Left cardiac atrium (tissue), 4 donors: Measurements from ENCODE around the gene KIF5A. TPM values are rescaled to one million over a fixed set of nuclear protein-coding genes. Genes with fewer than 3 reads are reported as not detected.
A peak's percentile ranks its signal among the peaks of the same experiment; 100 is the strongest.

ENCODE experiments used
- ATAC-seq, 2 donors: fragments of 200-7000 bp; cut with Tn5 transposase; one replicate each; pipeline ENCODE4 v1.9.1; 2020; ENCODE audit warnings: mild to moderate bottlenecking in 2 of 2, moderate library complexity in 2 of 2
- DNase-seq: peaks from one replicate; pipeline ENCODE4 v3.0.0-alpha.2; 2020
- intact Hi-C, 2 donors: fragments of 100-400 bp; cut with DNase I; formaldehyde crosslinking; loops; one replicate each; pipeline versions ENCODE4 v1.14.1 to v1.15.1; 2022 to 2023
- total RNA-seq, 2 donors: library from RNA; stranded (reverse); fragmentation: NEBNext Ultra II Directional; extraction: Animal tissue kit (Norgen Biotek cat#: 25700); gene quantifications; one replicate each; pipeline ENCODE4 v1.2.1, GENCODE V29; 2021
- donor health status: DM: no; HTN: yes; CAD: no.
- donor health status: DM: no; HTN: yes; CAD: no; lungs with severe emphysema.
- donor health status: DM: yes; HTN: yes; CAD: no.
- donor health status: Dilated cardiomyopathy.

Gene KIF5A
- total RNA-seq, 2 donors from 2014 or later: 0.10 to 0.18 TPM

DNA sequence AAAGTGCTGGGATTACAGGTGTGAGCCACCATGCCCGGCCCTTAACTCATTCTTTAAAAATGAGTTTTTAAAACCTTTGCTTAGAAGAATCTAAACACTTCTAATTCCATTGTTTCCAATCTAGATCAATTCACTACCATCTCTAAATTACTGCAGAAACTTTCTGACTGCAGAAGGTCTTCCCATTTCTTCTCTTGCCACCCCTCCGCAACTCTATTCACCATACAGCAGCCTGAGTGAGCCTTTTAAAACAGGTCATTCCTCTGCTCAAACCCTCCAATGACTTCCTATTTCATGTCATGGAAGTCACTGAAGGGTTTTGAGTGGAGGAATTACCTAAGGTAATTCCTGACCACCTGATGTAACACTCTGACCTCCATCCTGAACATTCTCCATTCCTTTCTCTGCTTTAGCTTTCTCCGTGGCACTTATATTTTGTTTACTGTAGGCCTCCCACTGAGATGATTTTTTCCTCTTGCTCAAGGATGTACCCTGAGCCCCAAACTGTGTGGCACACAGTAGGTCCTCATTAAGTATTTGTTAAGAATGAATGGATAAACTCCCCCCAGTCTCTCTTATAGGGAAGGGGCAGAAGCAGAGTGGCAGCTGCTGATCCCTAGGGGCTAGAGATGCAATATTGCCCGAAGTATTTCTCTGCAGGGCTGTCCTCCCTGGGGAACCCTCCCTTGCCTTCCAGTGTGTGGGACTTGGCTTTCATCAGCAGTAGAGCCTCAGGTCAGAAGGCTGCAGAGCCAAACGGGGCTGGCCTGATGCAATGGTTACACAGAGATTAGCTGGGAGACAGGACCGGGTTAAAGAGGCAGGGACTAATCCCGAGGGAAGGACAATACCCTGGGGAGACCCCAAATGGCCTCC lies 30.7 kb upstream of the KIF5A start:
- intact Hi-C loops: no loop called here
- peak; percentile 0 to 6 for ATAC-seq
- peak; percentile 57 for DNase-seq

DNA sequence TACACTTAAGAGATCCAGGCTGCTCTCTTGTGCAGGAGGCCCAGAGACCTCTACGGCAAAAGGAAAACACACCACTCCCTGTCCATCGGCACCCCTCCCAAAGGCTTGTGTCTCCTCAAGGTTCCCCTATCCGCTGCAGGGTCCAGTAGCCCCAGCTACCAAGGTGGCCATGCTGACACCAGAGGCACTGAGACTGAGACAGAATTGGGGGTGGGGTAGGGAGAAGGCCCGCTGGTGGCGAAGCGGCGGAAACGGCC lies 30.1 kb upstream of the KIF5A start:
- ATAC-seq (no peak), DNase-seq (no peak)

DNA sequence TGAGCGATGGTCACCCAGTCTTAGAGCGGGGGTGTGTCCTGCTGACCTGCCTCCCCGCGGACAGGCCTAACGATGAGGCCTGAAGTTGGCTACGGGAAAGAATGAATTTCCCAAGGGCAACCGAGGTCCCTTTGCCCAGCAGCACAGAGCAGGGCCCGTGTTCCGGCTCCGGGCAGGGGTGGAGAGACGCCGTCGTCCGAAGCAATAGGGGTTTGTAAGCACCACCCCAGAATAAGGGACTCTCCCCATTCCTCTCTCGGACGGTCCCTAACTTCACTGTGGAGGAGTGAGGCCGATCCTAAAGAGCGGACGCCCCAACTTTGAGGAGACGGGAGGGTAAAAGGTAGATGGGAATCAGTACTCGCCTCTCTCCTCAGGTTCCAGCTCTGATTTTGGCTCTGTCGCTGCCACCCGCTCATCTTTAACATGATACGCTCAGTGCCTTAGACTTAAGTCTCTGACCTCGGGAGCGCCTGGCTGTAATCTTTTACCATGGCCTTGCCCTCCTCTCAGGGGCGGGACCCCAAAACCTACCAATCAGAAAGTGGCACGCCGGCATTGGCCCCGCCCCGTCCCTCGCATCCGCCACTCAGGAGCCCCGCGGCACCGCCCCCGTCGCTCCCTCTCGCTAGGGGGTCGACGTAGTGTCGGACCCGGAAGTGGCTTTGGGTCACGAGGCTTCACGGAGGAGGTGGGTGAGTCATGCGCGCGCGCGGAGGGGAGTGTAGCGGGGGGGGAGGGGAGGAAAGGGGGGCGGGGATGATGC lies 29.6 kb upstream of the KIF5A start, which contains the start of gene DDIT3:
Gene DDIT3 (minus strand): TSS at position 462 of the 766 bp plus-strand sequence. CDS start 3,108 bp downstream, outside the sequence.
- peak; percentile 100 for DNase-seq
- intact Hi-C loops: no loop called here
- ATAC-seq: peak; percentile 84 to 89

More for the DNA sequence above, 30.1 kb upstream of the KIF5A start:
- intact Hi-C loops: no loop called here

DNA sequence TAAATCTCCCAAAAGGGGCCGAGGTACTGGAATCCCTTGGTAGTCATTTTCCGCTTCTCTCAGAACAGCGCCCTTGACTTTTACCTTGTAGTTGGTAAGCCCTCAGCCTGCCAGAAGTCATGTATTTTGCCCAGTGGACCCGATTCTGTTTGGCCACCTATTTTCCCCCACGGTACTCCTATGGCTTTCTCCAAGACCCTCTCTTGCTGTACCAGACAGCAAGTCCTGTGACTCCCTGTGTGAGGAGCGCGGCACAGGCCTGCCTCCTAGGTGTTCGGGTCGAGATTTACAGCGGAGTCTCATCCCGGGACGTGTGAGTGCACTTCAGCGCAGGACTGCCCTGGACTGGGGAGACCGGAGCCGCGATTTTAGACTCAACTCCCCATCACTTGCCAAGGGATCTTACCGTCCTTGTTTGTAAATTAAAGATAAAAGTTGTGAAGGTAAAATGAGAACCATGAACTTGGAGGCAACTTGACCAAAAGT lies 28.3 kb upstream of the KIF5A start:
- no peak for ATAC-seq
- intact Hi-C loops: no loop called here

DNA sequence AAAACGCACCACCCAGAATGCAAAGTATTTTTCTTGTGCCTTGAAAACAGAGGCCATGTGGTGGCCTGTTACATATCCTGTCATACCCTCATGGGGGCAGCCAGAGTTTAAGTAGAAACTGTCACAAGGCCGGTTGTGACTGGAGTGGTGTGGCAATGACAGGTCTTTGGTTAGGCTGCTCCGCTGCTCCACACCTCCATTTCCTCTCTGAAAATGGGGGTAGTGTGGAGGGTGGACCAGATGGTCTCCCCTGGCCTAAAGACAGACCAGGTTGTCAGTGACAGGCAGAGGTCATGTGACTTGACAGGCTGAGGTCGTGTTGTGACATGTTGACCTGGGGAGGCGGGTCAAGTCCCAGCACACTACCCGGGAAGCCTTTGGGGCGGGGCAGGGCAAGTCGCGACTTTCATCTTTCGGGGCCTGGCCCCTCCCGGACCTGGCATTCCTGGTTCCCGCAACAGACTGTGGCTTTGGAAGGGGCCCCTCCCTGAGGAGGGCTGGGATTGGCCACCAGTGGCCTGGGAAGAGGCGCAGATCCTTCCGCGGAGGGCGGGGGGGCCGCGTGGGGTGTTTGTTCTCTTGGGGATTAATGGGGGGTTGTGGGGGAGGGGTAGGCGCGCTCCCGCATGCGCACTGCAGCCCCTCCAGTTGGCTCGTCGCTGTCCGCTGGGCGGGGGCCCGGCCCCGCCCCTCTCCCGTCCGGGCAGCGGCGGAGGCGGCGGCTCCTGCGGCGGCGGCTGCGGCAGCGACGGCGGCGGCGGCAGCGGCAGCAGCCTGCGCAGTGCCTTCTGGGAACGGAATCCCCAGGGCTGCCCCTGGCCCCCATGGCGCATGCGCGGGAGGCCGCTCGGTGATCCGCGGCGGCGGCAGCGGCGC lies 27.6 kb upstream of the KIF5A start, which contains the start of gene MBD6:
Gene MBD6 (plus strand): TSS at position 814 of the 876 bp plus-strand sequence. CDS start 1,480 bp downstream, outside the sequence.
- intact Hi-C loops: no loop called here
- peak; percentile 93 for DNase-seq
- peak; percentile 37 to 45 for ATAC-seq

More for the DNA sequence above, 28.3 kb upstream of the KIF5A start:
- peak; percentile 54 for DNase-seq

DNA sequence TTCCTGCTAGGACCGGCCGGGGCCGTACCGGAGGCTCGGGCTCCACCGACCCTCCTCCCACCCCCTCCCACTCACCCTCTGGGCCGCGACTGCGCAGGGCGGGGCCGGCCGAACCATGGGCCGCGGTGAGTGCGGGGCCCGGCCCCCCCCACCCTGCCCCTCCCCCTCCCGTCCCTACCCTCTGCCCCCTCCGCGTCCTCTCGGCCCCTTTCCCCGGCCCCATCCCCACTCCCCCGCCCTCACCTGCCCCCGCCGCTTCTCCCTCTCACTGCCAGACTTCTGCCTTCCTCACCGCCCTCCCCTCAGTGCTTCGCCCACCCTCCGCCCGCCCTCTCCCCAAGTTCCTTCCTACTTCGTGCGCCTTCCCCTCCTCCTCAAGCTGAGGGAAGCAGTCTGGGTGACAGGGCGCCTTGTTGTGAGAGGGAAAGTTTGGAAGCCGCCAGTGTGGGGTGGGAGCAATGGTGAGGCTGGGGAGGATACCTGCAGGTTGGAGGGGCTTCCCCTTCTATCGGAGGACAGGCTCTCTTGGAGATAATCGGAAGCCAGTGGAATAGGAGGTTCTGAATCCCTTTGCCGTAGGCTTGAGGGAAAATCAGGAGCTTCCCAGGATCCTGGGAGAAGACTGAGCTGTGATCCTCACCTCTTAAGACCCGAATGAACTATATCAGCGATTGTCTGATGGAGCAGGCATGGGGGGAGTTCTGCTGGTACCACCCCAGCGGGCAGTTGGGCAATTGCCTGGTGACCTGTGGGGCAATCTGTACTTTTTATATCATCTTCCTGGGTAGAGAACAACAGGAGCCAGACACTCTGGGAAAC lies 26.7 kb upstream of the KIF5A start:
- ATAC-seq: peak; percentile 1 to 2
- intact Hi-C loops: no loop called here
- DNase-seq: peak; percentile 67

DNA sequence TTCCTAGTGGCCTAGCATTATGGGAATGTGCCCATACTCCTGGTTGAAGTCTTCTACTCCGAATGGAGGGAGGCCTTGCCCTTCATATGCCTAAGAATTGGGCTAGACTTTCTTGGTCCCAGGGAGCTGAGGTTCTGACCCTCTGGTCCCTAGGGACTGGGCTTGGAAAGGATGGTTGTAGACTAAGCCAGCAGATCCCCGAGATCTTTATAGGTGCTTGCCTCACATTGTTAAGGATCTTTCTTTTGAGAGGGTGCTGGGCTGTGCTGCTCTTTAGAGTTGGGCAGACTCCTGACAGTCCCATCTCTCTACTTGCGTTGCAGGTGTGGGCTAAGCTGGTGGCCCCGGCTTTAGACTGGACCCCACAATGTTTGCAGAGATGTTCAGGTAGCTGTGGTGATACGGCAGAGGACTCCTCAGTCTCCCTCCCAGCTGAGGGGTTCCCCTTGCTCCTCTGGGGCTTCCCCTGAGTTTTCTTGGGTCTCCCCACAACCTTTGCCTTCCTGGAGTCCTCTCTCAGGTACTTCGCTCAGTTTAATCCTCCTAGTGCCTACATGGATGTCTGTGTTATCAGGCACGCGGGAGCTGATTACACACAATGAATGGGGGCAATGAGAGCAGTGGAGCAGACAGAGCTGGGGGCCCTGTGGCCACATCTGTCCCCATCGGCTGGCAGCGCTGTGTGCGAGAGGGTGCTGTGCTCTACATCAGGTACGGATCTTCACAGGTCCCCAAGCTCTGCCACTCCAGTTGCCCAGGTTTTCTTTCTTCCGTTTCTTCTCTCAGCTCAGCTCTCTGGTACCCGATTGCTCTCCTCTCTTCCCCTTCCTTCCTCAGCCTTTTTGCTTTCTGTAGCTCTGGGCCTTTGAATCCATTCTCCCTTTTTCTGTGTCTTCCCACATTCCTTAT lies 25.9 kb upstream of the KIF5A start:
- intact Hi-C loops: no loop called here
- ATAC-seq: no peak
- DNase-seq: no peak

DNA sequence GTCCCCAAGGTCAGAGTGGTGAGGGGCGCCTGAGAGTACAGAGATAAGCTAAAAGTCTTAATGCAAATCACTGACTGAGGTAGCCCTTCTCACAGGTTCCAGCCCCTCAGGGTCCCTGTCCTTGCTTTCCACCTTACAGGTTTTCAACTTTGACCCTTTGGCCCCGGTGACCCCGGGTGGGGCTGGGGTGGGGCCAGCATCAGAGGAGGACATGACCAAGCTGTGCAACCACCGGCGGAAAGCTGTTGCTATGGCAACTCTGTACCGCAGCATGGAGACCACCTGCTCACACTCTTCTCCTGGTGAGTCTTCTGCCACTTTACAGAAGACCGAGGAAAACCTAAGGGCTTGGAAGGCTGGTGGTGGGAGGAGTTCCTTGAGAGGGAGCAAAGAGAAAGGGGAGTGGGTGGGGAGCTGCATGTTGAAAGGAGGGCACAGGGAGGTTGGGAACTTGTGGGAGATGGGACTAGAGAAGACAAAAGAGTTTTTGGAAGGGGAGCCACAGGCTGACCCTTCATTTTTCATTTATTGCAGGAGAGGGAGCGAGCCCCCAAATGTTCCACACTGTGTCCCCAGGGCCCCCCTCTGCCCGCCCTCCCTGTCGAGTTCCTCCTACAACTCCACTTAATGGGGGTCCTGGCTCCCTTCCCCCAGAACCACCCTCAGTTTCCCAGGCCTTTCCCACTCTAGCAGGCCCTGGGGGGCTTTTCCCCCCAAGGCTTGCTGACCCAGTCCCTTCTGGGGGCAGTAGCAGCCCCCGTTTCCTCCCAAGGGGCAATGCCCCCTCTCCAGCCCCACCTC lies 24.8 kb upstream of the KIF5A start:
- ATAC-seq (no peak), DNase-seq (no peak)

DNA sequence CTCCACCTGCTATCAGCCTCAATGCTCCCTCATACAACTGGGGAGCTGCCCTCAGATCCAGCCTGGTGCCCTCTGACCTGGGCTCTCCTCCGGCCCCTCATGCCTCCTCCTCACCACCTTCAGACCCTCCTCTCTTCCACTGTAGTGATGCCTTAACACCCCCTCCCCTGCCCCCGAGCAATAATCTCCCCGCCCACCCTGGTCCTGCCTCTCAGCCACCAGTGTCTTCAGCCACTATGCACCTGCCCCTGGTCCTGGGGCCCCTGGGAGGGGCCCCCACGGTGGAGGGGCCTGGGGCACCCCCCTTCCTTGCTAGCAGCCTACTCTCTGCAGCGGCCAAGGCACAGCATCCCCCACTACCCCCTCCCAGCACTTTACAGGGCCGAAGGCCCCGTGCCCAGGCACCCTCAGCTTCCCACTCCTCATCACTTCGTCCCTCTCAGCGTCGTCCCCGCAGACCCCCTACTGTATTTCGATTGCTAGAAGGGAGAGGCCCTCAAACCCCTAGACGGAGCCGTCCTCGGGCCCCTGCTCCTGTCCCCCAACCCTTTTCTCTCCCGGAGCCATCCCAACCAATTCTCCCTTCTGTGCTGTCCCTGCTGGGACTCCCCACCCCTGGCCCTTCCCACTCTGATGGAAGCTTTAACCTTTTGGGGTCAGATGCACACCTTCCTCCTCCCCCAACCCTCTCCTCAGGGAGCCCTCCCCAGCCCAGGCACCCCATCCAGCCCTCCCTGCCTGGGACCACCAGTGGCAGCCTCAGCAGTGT lies 24.0 kb upstream of the KIF5A start:
- DNase-seq (no peak), ATAC-seq (no peak)
- intact Hi-C loops: no loop called here

More for the DNA sequence above, 24.8 kb upstream of the KIF5A start:
- intact Hi-C loops: no loop called here

DNA sequence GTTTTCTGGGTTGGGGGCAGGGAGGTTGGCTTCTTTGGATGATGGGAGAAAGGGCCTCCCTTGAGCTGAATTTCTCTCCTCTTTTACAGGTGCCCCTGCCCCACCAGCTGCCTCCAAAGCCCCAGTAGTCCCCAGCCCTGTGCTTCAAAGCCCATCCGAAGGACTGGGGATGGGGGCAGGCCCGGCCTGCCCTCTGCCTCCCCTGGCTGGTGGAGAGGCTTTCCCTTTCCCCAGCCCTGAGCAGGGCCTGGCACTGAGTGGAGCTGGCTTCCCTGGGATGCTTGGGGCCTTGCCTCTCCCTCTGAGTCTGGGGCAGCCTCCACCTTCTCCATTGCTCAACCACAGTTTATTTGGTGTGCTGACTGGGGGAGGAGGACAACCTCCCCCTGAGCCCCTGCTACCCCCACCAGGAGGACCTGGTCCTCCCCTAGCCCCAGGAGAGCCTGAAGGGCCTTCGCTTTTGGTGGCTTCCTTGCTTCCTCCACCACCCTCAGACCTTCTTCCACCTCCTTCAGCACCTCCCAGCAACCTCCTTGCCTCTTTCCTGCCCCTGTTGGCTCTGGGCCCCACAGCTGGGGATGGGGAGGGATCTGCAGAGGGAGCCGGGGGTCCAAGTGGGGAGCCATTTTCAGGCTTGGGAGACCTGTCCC lies 23.2 kb upstream of the KIF5A start:
- ATAC-seq (no peak), DNase-seq (no peak)
- intact Hi-C loops: no loop called here

DNA sequence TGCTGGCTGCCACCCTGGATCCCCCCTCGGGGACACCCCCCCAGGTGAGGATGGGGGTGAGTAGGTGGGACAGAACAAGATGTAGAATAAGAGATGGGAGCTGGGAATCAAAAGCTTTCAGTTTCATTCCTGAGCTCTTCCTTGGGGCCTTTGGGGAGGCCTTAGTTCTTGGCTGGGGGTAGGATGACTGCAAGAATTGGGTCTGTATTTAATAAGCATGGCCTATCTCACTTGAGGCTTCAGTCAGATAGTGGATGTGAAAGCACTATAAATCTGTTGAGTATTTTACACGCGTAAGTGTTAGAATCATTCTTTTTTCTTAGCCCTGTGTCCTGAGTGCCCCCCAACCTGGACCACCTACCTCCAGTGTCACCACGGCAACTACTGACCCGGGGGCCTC lies 22.7 kb upstream of the KIF5A start:
- DNase-seq (no peak), ATAC-seq (no peak)
- intact Hi-C loops: no loop called here

DNA sequence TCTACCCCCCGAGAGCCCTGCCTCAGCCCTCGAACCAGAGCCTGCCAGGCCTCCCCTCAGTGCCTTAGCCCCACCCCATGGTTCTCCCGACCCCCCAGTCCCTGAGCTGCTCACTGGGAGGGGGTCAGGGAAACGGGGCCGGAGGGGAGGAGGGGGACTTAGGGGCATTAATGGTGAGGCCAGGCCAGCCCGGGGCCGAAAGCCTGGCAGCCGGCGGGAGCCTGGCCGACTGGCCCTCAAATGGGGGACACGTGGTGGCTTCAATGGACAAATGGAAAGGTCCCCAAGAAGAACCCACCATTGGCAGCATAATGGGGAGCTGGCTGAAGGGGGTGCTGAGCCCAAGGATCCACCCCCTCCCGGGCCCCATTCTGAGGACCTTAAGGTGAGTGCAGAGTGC lies 21.7 kb upstream of the KIF5A start:
- intact Hi-C loops: no loop called here
- DNase-seq (no peak), ATAC-seq (no peak)

DNA sequence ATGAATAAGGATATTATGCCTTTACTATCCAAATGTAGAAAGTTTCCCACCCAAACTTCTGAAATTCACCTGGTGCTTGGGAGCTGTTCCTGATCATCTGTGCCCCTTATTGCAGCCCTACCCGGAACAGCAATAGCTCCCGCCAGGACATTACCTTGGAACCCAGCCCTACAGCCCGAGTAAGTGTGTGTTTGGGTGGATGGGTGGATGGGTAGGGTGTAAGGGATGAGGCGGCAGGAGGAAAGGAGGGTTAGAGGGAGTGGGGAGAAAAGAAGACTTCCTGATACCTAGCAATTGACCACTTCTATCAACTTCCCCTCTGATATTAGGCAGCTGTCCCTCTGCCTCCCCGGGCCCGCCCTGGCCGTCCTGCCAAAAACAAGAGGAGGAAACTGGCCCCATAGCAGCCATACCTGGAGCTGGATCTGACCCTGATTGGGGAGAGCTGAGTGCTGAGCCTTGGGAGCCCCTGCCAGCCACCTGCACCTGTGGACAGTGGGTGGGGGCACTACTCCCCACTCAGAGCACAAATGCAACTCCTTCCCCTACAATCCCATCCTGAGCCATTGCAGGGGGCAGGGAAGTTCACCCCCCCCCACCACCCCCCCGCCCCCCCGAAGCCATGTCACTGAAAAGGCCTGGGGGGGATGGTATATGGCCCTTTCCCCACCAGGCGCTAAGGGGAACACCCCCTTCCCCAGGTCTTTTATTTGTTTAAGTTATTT lies 20.9 kb upstream of the KIF5A start:
- DNase-seq (no peak), ATAC-seq (no peak)
- intact Hi-C loops: no loop called here

DNA sequence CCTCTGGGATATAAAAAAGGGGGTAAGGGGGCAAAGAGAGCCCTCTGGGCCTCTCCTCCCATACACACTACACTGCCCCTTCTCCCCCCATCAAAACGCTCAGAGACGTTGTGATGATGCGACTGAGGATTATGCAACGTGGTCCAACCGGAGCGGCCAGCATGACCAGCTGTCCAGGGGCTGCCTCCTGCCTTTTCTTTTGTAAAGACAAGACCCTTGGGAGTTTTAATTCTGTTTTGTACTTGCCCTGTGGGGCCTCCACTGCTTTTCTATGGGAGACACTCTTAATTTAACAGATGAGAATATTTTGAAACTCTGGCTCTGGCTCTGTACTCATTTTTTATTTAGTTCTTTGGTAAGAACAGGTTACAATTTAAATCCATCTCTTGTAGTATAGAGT lies 20.0 kb upstream of the KIF5A start:
- DNase-seq: no peak
- intact Hi-C loops: no loop called here

More for the DNA sequence above, 20.0 kb upstream of the KIF5A start:
- ATAC-seq: no peak
